Measurements from ENCODE around the gene CCDC178. TPM values are rescaled to one million over a fixed set of nuclear protein-coding genes. Genes with fewer than 3 reads are reported as not detected.

CCDC178 gene
- total and polyA plus RNA-seq, 2 experiments from 2014 or later, result 1.3 TPM; not detected in 1

DNA sequence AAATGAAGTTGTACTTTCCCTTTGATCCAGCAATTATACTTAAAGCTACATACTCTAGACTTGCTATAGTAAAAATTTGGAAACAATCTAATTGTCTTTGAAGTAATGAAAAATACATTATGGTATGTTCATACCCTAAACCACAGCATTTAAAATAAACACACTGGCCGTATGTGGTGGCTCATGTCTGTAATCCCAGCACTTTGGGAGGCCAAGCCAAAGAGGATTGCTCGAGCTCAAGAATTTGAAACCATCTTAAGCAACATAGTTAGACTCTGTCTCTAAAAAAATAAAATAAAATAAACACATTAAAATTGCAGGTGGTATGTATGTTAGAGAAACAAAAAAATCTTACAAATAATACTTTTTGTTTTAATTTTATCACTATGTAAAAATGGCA lies 459.6 kb downstream of the CCDC178 start:
- Histone ChIP-seq H3K79me2 (no peaks in the 10 kb centered on the region), H3K4me2 (no peak overlapping the region), H3K9me3 (ENCODE audit: low read depth) (no peaks in the 10 kb centered on the region), H3K27me3 (no peaks in the 10 kb centered on the region), H3K36me3 (replicated peaks; ENCODE audit: insufficient read depth, low read depth) (no peaks in the 10 kb centered on the region), H3K27ac (no peak overlapping the region), H3K9me2 (replicated peaks; ENCODE audit: insufficient read depth) (no peaks in the 10 kb centered on the region), H3K4me3 (no peak overlapping the region), H3K4me1 (ENCODE audit: insufficient read depth) (no peaks in the 10 kb centered on the region), H2AFZ (no peak overlapping the region), H4K20me1 (ENCODE audit: insufficient read depth, poor library complexity, severe bottlenecking) (no peaks in the 10 kb centered on the region)
- no peak for DNase-seq (ENCODE audit: low spot score)
- no peak for TF ChIP-seq EZH2phosphoT487 (IDR thresholded peaks at IDR 0.05; ENCODE audit: low read depth, severe bottlenecking, unreplicated experiment)
- no peak for TF ChIP-seq EZH2 (IDR thresholded peaks at IDR 0.05; ENCODE audit: borderline replicate concordance)
- TF ChIP-seq, protein P1, sequence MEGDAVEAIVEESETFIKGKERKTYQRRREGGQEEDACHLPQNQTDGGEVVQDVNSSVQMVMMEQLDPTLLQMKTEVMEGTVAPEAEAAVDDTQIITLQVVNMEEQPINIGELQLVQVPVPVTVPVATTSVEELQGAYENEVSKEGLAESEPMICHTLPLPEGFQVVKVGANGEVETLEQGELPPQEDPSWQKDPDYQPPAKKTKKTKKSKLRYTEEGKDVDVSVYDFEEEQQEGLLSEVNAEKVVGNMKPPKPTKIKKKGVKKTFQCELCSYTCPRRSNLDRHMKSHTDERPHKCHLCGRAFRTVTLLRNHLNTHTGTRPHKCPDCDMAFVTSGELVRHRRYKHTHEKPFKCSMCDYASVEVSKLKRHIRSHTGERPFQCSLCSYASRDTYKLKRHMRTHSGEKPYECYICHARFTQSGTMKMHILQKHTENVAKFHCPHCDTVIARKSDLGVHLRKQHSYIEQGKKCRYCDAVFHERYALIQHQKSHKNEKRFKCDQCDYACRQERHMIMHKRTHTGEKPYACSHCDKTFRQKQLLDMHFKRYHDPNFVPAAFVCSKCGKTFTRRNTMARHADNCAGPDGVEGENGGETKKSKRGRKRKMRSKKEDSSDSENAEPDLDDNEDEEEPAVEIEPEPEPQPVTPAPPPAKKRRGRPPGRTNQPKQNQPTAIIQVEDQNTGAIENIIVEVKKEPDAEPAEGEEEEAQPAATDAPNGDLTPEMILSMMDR (IDR thresholded peaks at IDR 0.05; ENCODE audit: poor library complexity), result no peak
- WGBS (ENCODE audit: low lambda C conversion rate, missing lambda C conversion rate), result 44% methylated on average over 2 of the region's 2 CpGs

DNA sequence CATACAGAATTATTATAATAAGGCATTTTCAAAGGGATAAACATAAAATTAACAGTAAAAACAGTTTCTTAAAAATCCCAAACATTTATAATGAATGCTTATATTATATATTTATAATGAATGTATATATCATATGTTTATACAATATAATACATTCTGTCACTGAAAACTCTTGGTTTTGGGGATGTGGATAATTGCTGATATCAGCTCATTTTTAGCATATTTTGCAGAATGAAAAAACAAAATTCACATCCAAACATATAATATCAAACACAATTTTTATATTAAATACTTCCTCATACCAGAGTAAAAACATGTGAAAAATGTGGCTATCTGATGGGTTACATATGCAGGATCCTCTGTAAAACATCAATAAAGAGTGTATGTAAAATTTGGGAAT lies 465.0 kb downstream of the CCDC178 start:
- TF ChIP-seq EZH2 (IDR thresholded peaks at IDR 0.05; ENCODE audit: borderline replicate concordance) (no peak), EZH2phosphoT487 (IDR thresholded peaks at IDR 0.05; ENCODE audit: low read depth, severe bottlenecking, unreplicated experiment) (no peak)
- TF ChIP-seq, protein P1 (IDR thresholded peaks at IDR 0.05; ENCODE audit: poor library complexity), result no peak
- Histone ChIP-seq H3K79me2 (no peaks in the 10 kb centered on the region), H4K20me1 (ENCODE audit: insufficient read depth, poor library complexity, severe bottlenecking) (no peaks in the 10 kb centered on the region), H3K4me3 (no peak overlapping the region), H3K4me1 (ENCODE audit: insufficient read depth) (no peaks in the 10 kb centered on the region), H3K4me2 (no peak overlapping the region), H3K27ac (no peak overlapping the region), H2AFZ (no peak overlapping the region), H3K9me2 (replicated peaks; ENCODE audit: insufficient read depth) (no peaks in the 10 kb centered on the region), H3K27me3 (no peaks in the 10 kb centered on the region), H3K36me3 (replicated peaks; ENCODE audit: insufficient read depth, low read depth) (no peaks in the 10 kb centered on the region), H3K9me3 (ENCODE audit: low read depth) (no peaks in the 10 kb centered on the region)
- no peak for DNase-seq (ENCODE audit: low spot score)

DNA sequence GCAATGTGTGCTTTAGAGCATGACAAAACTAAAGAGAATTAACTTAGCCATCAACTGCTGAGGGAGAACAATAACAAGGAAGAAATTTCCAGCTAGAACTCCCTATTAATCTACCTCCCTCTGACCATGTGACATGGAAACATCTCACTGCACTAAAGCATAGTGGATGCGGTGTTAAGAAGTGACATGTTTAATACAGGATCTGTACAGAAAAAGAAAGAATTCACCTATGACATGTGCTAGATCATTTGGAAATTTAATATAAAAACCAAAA lies 465.4 kb downstream of the CCDC178 start:
- no peaks in the 10 kb centered on the region for H3K27me3 ChIP-seq
- H4K20me1 ChIP-seq (ENCODE audit: insufficient read depth, poor library complexity, severe bottlenecking), result no peaks in the 10 kb centered on the region
- no peak overlapping the region for H2AFZ ChIP-seq
- no peak for DNase-seq (ENCODE audit: low spot score)
- 92% methylated on average over 1 of the region's 1 CpG for WGBS (ENCODE audit: low lambda C conversion rate, missing lambda C conversion rate)
- no peaks in the 10 kb centered on the region for H3K4me1 ChIP-seq (ENCODE audit: insufficient read depth)
- TF ChIP-seq, protein P1 (IDR thresholded peaks at IDR 0.05; ENCODE audit: poor library complexity), result no peak
- TF ChIP-seq EZH2phosphoT487 (IDR thresholded peaks at IDR 0.05; ENCODE audit: low read depth, severe bottlenecking, unreplicated experiment) (no peak), EZH2 (IDR thresholded peaks at IDR 0.05; ENCODE audit: borderline replicate concordance) (no peak)
- no peaks in the 10 kb centered on the region for H3K9me2 ChIP-seq (replicated peaks; ENCODE audit: insufficient read depth)
- H3K4me3 ChIP-seq, result no peak overlapping the region
- no peaks in the 10 kb centered on the region for H3K9me3 ChIP-seq (ENCODE audit: low read depth)
- no peaks in the 10 kb centered on the region for H3K79me2 ChIP-seq
- no peak overlapping the region for H3K4me2 ChIP-seq
- no peak overlapping the region for H3K27ac ChIP-seq
- no peaks in the 10 kb centered on the region for H3K36me3 ChIP-seq (replicated peaks; ENCODE audit: insufficient read depth, low read depth)
